WTC11 (cell line): Measurements from ENCODE around the gene RNF115. TPM values are rescaled to one million over a fixed set of nuclear protein-coding genes. Genes with fewer than 3 reads are reported as not detected.

ENCODE experiments used
- ATAC-seq: fragments of 200-7000 bp; cut with Tn5 transposase; 2 replicates; pipeline ENCODE4 v1.10.0; 2021; ENCODE audit warnings: mild to moderate bottlenecking, moderate library complexity
- CTCF ChIA-PET: fragments of 300-600 bp; sonication (Branson Sonifier 250); formaldehyde crosslinking; loops from one replicate; lab custom pipeline; 2021; ENCODE audit warnings: antibody characterized with exemption; lab: Charles Lee
- POLR2A ChIA-PET: fragments of 350-600 bp; sonication (Branson Sonifier 250); formaldehyde crosslinking; loops from one replicate; lab custom pipeline; 2021; ENCODE audit warnings: antibody characterized with exemption; lab: Charles Lee
- DNase-seq: peaks from one replicate; pipeline ENCODE4 v3.0.0; 2021; ENCODE audit warnings: low spot score
- H3K27ac Mint-ChIP-seq: 2 replicates; pipeline ENCODE4 v1.8.0; 2021; ENCODE audit warnings: mixed read lengths
- H3K27me3 Mint-ChIP-seq: 2 replicates; pipeline ENCODE4 v1.8.0; 2021; ENCODE audit warnings: low read depth, mild to moderate bottlenecking, moderate library complexity, mixed read lengths
- H3K36me3 Mint-ChIP-seq: 2 replicates; pipeline ENCODE4 v1.8.0; 2021; ENCODE audit warnings: mixed read lengths
- H3K4me1 Mint-ChIP-seq: 2 replicates; pipeline ENCODE4 v1.8.0; 2022; ENCODE audit warnings: mixed read lengths
- H3K4me3 Mint-ChIP-seq: 2 replicates; pipeline ENCODE4 v1.8.0; 2021; ENCODE audit warnings: mild to moderate bottlenecking, moderate library complexity, mixed read lengths
- H3K9me3 Mint-ChIP-seq: 2 replicates; pipeline ENCODE4 v1.8.0; 2021; ENCODE audit warnings: mixed read lengths
- CREM ChIP-seq: sonication (generic); formaldehyde crosslinking; IDR thresholded peaks from 2 replicates; pipeline ENCODE4 v1.8.1; 2022; ENCODE audit warnings: mild to moderate bottlenecking, missing genetic modification reagents, moderate library complexity
- JUN ChIP-seq: sonication (generic); formaldehyde crosslinking; IDR thresholded peaks from 2 replicates; pipeline ENCODE4 v1.8.0; 2023; ENCODE audit warnings: mild to moderate bottlenecking, missing genetic modification reagents
- SMAD3 ChIP-seq: sonication (generic); formaldehyde crosslinking; IDR thresholded peaks from 2 replicates; pipeline ENCODE4 v1.8.0; 2022; ENCODE audit warnings: missing genetic modification reagents, mild to moderate bottlenecking, borderline replicate concordance
- SMAD4 ChIP-seq: sonication (generic); formaldehyde crosslinking; IDR thresholded peaks from 2 replicates; pipeline ENCODE4 v1.8.0; 2022; ENCODE audit warnings: mild to moderate bottlenecking, missing genetic modification reagents
- SOX15 ChIP-seq: fragments of 250-450 bp; sonication (Bioruptor Pico); IDR thresholded peaks from 2 replicates; pipeline ENCODE4 v1.9.0; 2021; ENCODE audit warnings: mild to moderate bottlenecking
- STAT6 ChIP-seq: sonication (generic); formaldehyde crosslinking; conservative IDR thresholded peaks from 2 replicates; pipeline ENCODE4 v1.8.1; 2023; ENCODE audit warnings: mild to moderate bottlenecking, low read depth, missing genetic modification reagents, moderate library complexity
- TEAD4 ChIP-seq: sonication (generic); formaldehyde crosslinking; IDR thresholded peaks from 2 replicates; pipeline ENCODE4 v1.8.0; 2022; ENCODE audit warnings: mild to moderate bottlenecking, missing genetic modification reagents
- USF2 ChIP-seq: sonication (generic); formaldehyde crosslinking; IDR thresholded peaks from 2 replicates; pipeline ENCODE4 v1.8.1; 2023; ENCODE audit warnings: mild to moderate bottlenecking, missing genetic modification reagents, moderate library complexity
- ZMAT4 ChIP-seq: fragments of 250-450 bp; sonication (Bioruptor Pico); IDR thresholded peaks from 2 replicates; pipeline ENCODE4 v1.9.0; 2021; ENCODE audit warnings: mild to moderate bottlenecking
- ZNF416 ChIP-seq: fragments of 250-450 bp; sonication (Bioruptor Pico); IDR thresholded peaks from 2 replicates; pipeline ENCODE4 v1.9.0; 2021; ENCODE audit warnings: mild to moderate bottlenecking, inconsistent platforms
- total RNA-seq: library from RNA; stranded (reverse); gene quantifications from 3 replicates; pipeline ENCODE4 v1.2.3, GENCODE V29; 2021
- TF ChIP-seq, protein P1 (sequence below): sonication (generic); formaldehyde crosslinking; IDR thresholded peaks from 2 replicates; pipeline ENCODE4 v1.8.1; 2023; ENCODE audit warnings: mild to moderate bottlenecking, missing genetic modification reagents, borderline replicate concordance
- TF ChIP-seq, protein P2 (sequence below): fragments of 250-450 bp; sonication (Bioruptor Pico); IDR thresholded peaks from 2 replicates; pipeline ENCODE4 v1.9.0; 2021; ENCODE audit warnings: moderate library complexity, mild to moderate bottlenecking, inconsistent platforms, borderline replicate concordance
- TF ChIP-seq, protein P3 (sequence below): sonication (generic); formaldehyde crosslinking; IDR thresholded peaks from 2 replicates; pipeline ENCODE4 v1.8.1; 2023; ENCODE audit warnings: mild to moderate bottlenecking, missing genetic modification reagents
- TF ChIP-seq, protein P4 (sequence below): sonication (generic); formaldehyde crosslinking; IDR thresholded peaks from 2 replicates; pipeline ENCODE4 v1.8.1; 2022; ENCODE audit warnings: low read depth, mild to moderate bottlenecking, moderate library complexity, missing genetic modification reagents, borderline replicate concordance

RNF115 gene
- total RNA-seq, 1 experiment from 2014 or later, result 8.1 TPM

DNA sequence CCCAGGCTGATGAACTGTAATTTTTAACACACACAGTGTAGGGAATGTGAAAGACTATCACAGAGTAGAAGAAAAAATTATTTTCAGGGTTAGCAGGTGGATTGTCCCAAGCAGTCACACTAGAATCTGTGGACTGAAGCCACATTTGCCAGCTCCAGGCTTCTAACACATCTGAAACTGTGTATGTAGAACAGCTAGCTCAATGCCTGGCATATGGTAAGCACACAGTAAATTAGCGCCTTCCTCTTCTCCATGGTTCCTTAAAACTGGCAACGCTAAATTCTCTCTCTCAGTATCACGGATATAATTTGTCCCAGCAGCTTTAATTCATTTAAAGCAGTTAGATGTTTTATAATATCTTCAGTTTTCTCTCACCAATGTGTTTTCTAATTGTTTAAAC, 19.1 kb upstream of the RNF115 start:
- Mint-ChIP-seq H3K36me3 (peaks cover 34% of the 10 kb centered on the region), H3K27ac (no peak overlapping the region), H3K27me3 (no peaks in the 10 kb centered on the region), H3K4me1 (peaks cover 3% of the 10 kb centered on the region; the same call in 1 of the 2 replicates), H3K4me3 (no peak overlapping the region), H3K9me3 (no peaks in the 10 kb centered on the region)
- no peak for ATAC-seq
- TF ChIP-seq CREM (CRISPR knock-in tag) (no peak), TEAD4 (CRISPR knock-in tag) (no peak), SMAD3 (CRISPR knock-in tag) (no peak), JUN (CRISPR knock-in tag) (no peak), ZMAT4 (no peak), STAT6 (no peak), USF2 (CRISPR knock-in tag) (no peak), SOX15 (no peak), SMAD4 (CRISPR knock-in tag) (no peak), ZNF416 (CRISPR knock-in tag) (no peak)
- TF ChIP-seq, protein P1, sequence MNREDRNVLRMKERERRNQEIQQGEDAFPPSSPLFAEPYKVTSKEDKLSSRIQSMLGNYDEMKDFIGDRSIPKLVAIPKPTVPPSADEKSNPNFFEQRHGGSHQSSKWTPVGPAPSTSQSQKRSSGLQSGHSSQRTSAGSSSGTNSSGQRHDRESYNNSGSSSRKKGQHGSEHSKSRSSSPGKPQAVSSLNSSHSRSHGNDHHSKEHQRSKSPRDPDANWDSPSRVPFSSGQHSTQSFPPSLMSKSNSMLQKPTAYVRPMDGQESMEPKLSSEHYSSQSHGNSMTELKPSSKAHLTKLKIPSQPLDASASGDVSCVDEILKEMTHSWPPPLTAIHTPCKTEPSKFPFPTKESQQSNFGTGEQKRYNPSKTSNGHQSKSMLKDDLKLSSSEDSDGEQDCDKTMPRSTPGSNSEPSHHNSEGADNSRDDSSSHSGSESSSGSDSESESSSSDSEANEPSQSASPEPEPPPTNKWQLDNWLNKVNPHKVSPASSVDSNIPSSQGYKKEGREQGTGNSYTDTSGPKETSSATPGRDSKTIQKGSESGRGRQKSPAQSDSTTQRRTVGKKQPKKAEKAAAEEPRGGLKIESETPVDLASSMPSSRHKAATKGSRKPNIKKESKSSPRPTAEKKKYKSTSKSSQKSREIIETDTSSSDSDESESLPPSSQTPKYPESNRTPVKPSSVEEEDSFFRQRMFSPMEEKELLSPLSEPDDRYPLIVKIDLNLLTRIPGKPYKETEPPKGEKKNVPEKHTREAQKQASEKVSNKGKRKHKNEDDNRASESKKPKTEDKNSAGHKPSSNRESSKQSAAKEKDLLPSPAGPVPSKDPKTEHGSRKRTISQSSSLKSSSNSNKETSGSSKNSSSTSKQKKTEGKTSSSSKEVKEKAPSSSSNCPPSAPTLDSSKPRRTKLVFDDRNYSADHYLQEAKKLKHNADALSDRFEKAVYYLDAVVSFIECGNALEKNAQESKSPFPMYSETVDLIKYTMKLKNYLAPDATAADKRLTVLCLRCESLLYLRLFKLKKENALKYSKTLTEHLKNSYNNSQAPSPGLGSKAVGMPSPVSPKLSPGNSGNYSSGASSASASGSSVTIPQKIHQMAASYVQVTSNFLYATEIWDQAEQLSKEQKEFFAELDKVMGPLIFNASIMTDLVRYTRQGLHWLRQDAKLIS (CRISPR knock-in tag), result no peak
- TF ChIP-seq, protein P2, sequence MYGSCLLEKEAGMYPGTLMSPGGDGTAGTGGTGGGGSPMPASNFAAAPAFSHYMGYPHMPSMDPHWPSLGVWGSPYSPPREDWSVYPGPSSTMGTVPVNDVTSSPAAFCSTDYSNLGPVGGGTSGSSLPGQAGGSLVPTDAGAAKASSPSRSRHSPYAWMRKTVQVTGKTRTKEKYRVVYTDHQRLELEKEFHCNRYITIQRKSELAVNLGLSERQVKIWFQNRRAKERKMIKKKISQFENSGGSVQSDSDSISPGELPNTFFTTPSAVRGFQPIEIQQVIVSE, result no peak
- TF ChIP-seq, protein P3, sequence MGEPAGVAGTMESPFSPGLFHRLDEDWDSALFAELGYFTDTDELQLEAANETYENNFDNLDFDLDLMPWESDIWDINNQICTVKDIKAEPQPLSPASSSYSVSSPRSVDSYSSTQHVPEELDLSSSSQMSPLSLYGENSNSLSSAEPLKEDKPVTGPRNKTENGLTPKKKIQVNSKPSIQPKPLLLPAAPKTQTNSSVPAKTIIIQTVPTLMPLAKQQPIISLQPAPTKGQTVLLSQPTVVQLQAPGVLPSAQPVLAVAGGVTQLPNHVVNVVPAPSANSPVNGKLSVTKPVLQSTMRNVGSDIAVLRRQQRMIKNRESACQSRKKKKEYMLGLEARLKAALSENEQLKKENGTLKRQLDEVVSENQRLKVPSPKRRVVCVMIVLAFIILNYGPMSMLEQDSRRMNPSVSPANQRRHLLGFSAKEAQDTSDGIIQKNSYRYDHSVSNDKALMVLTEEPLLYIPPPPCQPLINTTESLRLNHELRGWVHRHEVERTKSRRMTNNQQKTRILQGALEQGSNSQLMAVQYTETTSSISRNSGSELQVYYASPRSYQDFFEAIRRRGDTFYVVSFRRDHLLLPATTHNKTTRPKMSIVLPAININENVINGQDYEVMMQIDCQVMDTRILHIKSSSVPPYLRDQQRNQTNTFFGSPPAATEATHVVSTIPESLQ, result no peak
- TF ChIP-seq, protein P4, sequence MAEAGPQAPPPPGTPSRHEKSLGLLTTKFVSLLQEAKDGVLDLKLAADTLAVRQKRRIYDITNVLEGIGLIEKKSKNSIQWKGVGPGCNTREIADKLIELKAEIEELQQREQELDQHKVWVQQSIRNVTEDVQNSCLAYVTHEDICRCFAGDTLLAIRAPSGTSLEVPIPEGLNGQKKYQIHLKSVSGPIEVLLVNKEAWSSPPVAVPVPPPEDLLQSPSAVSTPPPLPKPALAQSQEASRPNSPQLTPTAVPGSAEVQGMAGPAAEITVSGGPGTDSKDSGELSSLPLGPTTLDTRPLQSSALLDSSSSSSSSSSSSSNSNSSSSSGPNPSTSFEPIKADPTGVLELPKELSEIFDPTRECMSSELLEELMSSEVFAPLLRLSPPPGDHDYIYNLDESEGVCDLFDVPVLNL (CRISPR knock-in tag), result no peak
- no peak for DNase-seq
- ChIA-PET CTCF (interaction anchor here (9.0 kb wide), 1 partner anchor 16 kb away, joined by 254 read pairs; the partner anchor contains the start of gene PIAS3), POLR2A (no interaction called here)
